Right atrium auricular region (tissue), 2 donors: ENCODE results near the gene CHST5. TPM values are rescaled to one million over a fixed set of nuclear protein-coding genes. Genes with fewer than 3 reads are reported as not detected.
"Not testable (repeated sequence)": the region's sequence is repeated elsewhere in the genome, so short reads cannot be mapped to it uniquely, and the experiment has no call there.

ENCODE experiments used
- DNase-seq: peaks from one replicate; pipeline ENCODE4 v3.0.0-alpha.2; 2019; ENCODE audit warnings: low spot score
- H3K27ac ChIP-seq, 2 donors: fragments of 200-600 bp; sonication (generic); 1 replicate in 1 of 2; 2 replicates in 1 of 2; pipeline ENCODE4 v1.5.1; 2016 to 2019
- H3K27me3 ChIP-seq, 2 donors: fragments of 200-600 bp; sonication (generic); one replicate each; pipeline versions ENCODE4 v1.5.1 to v1.6.0; 2017 to 2019
- H3K36me3 ChIP-seq: fragments of 200-600 bp; sonication (generic); one replicate; pipeline ENCODE4 v1.5.1; 2016
- H3K4me1 ChIP-seq, 2 donors: fragments of 200-600 bp; sonication (generic); one replicate each; pipeline versions ENCODE4 v1.5.1 to v1.6.0; 2017 to 2019
- H3K4me3 ChIP-seq, 2 donors: fragments of 200-600 bp; sonication (generic); 1 replicate in 1 of 2; 2 replicates in 1 of 2; pipeline ENCODE4 v1.5.1; 2017 to 2019; ENCODE audit warnings: mild to moderate bottlenecking in 1 of 2, moderate library complexity in 1 of 2
- H3K9me3 ChIP-seq, 2 donors: fragments of 200-600 bp; sonication (generic); one replicate each; pipeline ENCODE4 v1.5.1; 2019
- total RNA-seq, 2 donors: library from RNA; depleted of rRNA; stranded (reverse); fragments of >200 nt; gene quantifications; one replicate each; pipeline ENCODE4 v1.1.0, GENCODE V29; 2016
- TF ChIP-seq, protein P1 (sequence below), 2 donors: fragments of 200-600 bp; sonication (generic); IDR thresholded peaks; one replicate each; pipeline ENCODE4 v1.5.1; 2019; ENCODE audit warnings: antibody characterized with exemption in 2 of 2

CHST5 gene
- total RNA-seq, 2 donors from 2014 or later: 0.16 TPM; not detected in 1

DNA sequence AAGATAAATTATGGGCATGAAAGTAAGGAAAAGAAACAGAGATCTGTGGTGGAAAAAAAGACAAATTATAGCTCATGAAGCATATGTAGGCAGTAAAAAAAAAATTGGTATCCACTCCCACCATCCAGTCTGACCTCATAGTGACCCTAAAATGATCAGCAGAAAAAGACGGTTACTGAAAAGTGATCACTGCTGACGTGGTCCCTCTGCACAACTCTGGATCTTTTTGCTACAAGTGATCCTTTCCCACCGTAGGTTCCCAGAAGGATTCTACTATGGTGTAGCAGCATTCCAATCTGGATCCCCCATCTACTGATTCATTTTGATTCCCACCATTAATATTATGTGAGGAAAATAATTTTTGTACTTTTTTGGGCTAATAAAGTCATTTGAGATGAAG is 29.8 kb downstream of the CHST5 start:
- TF ChIP-seq, protein P1, sequence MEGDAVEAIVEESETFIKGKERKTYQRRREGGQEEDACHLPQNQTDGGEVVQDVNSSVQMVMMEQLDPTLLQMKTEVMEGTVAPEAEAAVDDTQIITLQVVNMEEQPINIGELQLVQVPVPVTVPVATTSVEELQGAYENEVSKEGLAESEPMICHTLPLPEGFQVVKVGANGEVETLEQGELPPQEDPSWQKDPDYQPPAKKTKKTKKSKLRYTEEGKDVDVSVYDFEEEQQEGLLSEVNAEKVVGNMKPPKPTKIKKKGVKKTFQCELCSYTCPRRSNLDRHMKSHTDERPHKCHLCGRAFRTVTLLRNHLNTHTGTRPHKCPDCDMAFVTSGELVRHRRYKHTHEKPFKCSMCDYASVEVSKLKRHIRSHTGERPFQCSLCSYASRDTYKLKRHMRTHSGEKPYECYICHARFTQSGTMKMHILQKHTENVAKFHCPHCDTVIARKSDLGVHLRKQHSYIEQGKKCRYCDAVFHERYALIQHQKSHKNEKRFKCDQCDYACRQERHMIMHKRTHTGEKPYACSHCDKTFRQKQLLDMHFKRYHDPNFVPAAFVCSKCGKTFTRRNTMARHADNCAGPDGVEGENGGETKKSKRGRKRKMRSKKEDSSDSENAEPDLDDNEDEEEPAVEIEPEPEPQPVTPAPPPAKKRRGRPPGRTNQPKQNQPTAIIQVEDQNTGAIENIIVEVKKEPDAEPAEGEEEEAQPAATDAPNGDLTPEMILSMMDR (IDR thresholded peaks at IDR 0.05): no peak
- H3K27me3 ChIP-seq: no peaks in the 10 kb centered on the region
- H3K4me1 ChIP-seq: peaks cover 0 to 8% of the 10 kb centered on the region in 2 donors
- H3K36me3 ChIP-seq: no peaks in the 10 kb centered on the region
- no peaks in the 10 kb centered on the region for H3K9me3 ChIP-seq
- H3K4me3 ChIP-seq: no peak overlapping the region
- H3K27ac ChIP-seq: peak overlapping the region in 1 of 2 donors; percentile 70
- DNase-seq: no peak

DNA sequence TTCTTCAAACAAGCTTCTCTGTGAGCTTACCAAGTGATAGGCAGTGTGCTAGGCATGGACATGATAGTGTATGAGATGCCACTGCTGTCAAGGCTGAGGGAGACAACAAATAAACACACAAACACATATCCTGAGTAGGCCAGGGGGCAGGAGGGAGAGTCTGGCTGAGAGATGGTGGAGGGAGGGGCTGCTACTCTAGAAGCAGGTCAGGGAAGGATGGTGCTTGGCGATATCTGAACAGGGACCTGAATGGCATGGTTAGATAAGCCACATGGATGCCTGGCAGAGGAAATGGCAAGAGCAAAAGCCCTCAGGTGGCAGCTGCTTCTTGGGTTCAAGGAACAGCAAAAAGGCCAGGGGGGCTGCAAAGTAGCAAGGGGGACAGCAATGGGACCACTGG is 32.1 kb downstream of the CHST5 start:
- Histone ChIP-seq H3K9me3 (no peaks in the 10 kb centered on the region), H3K4me1 (peaks cover 0 to 13% of the 10 kb centered on the region in 2 donors), H3K27me3 (no peaks in the 10 kb centered on the region), H3K27ac (no peak overlapping the region), H3K36me3 (no peaks in the 10 kb centered on the region), H3K4me3 (no peak overlapping the region)
- no peak for DNase-seq
- TF ChIP-seq, protein P1 (IDR thresholded peaks at IDR 0.05): no peak

DNA sequence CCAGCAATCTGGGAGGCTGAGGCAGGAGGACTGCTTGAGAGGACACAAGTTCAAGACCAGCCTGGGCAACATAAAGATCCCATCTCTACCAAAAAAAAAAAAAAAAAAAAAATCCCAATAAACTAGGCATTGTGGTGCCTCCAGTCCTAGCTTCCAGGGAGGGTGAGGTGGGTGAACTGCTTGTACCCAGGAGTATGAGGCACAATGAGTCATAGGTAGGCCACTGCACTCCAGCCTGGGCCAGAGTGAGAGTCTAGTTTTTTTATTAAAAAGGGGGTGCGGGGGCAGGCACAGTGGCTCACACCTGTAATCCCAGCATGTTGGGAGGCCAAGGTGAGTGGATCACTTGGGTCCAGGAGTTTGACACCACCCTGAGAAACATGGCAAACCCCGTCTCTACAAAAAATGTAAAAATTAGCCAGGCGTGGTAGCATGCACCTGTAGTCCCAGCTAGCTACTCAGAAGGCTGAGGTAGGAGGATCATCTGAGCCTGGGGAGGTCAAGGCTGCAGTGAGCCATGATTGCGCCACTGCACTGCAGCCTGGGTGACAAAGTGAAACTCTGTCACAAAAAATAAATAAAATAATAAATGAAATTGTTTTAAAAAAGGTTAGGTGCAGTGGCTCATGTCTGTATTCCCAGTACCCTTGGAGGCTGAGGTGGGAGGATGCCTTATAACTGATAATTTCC is 32.8 kb downstream of the CHST5 start:
- TF ChIP-seq, protein P1 (IDR thresholded peaks at IDR 0.05): no peak
- Histone ChIP-seq H3K27ac (peak overlapping the region in 1 of 2 donors; percentile 5), H3K9me3 (no peaks in the 10 kb centered on the region), H3K27me3 (no peaks in the 10 kb centered on the region), H3K4me1 (peaks cover 0 to 18% of the 10 kb centered on the region in 2 donors), H3K4me3 (no peak overlapping the region), H3K36me3 (no peaks in the 10 kb centered on the region)
- no peak for DNase-seq

DNA sequence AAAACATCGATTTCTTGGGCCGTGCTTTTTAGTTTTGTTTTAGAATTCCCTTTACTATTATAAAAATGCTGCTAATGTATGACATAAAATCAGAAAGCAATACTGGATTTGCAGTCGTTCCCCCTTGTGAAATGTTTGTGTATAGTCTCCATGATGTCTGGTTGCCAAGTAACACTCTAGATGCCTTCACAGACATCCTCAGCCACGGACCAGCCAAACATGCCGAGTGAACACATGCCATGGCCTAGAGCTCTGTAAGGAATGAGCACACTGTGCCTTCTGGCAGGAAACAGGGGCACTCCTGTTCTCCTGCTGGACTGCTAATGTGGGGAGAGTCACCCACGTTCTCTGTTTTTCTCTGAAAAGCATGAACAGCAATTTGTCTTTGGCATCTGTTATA is 34.1 kb downstream of the CHST5 start:
- not testable (repeated sequence) for H3K36me3 ChIP-seq, DNase-seq, H3K4me3 ChIP-seq, H3K27me3 ChIP-seq, H3K9me3 ChIP-seq
- H3K27ac ChIP-seq: peak overlapping the region in 1 of 2 donors; percentile 64
- H3K4me1 ChIP-seq: peaks cover 0 to 18% of the 10 kb centered on the region in 2 donors

DNA sequence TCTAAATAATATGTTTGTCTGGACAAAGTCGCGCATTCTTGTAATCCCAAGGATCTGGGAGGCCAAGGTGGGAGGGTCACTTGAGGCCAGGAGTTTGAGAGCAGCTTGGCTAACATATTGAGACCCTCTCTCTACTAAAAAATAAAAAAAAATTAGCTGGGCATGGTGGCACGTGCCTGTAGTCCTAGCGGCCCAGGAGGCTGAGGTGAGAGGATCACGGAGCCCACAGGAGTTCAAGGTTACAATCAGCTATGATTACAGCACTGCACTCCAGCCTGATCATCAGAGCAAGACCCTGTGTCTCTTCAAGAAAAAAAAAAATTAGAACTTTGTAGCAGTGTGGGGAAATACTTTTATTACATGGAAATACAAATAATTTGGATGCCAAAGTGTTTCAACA is 34.5 kb downstream of the CHST5 start:
- Histone ChIP-seq H3K27me3 (no peaks in the 10 kb centered on the region), H3K27ac (peak overlapping the region in 1 of 2 donors; percentile 64), H3K36me3 (no peaks in the 10 kb centered on the region), H3K4me1 (peaks cover 0 to 18% of the 10 kb centered on the region in 2 donors), H3K4me3 (no peak overlapping the region), H3K9me3 (no peaks in the 10 kb centered on the region)
- no peak for DNase-seq
- TF ChIP-seq, protein P1 (IDR thresholded peaks at IDR 0.05): no peak

DNA sequence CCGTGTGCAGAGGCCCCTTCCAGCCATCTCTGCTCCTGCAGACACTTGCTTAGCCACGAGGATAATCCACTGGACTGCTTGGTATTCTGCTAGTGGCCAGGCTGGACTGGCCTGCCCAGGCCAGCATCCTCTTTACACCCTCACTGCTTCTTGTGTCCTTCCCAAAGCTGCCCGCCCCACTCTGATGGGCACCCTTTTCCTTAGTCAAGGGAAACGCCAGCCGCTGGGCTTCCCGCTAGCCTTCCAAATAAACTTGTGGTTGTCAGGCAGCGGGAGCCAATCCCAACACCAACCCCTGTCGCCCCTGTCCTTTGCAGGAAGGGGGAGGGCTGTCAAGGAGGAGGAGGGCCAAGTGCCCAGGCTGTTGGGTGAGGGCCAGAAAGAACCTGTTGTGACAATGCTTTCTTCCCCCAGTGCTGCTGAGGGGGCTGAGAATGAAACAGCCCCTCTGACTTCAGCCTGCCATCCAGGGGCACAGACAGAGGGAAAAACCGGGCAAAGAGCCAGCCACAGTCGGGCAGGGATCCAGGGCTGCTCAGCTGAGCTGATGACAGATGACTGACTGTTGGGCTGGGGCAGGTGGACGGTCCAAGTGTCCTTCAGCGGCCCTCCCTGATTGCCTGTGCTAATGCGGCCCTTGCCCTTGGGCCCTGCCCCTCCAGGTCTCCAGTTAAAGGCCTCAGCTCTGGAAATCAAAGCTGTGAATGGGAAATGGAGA is 37.1 kb downstream of the CHST5 start:
- Histone ChIP-seq H3K4me1 (peaks cover 0 to 29% of the 10 kb centered on the region in 2 donors), H3K27ac (peak overlapping the region; percentile 55 to 79)
- DNase-seq: peak; percentile 62
- H3K4me3 ChIP-seq, H3K36me3 ChIP-seq, H3K9me3 ChIP-seq, H3K27me3 ChIP-seq: not testable (repeated sequence)
